ENCODE results near the gene ENTPD5. TPM values are rescaled to one million over a fixed set of nuclear protein-coding genes. Genes with fewer than 3 reads are reported as not detected.
A peak's percentile ranks its signal among the peaks of the same experiment; 100 is the strongest.

ENTPD5 gene
- total and polyA plus RNA-seq, 12 donors = 3.8 to 10.0 (median 7.9) TPM

GRCh38 chr14:73944432-73945158 lies 74.5 kb downstream of the ENTPD5 start:
- no peaks in the 10 kb centered on the region for H3K27me3 ChIP-seq
- WGBS, 2 donors = 89% methylated on average over 17 of the region's 17 CpGs
- ATAC-seq (peak in 2 of 8 donors; percentile 26 to 31), DNase-seq (no peak)
- peaks cover 0 to 34% (median 4%) of the 10 kb centered on the region in 9 donors for H3K4me1 ChIP-seq
- no peaks in the 10 kb centered on the region for H3K9me3 ChIP-seq
- no peak overlapping the region for H3K4me3 ChIP-seq
- TF ChIP-seq CTCF (IDR thresholded peaks at IDR 0.05) = no peak
- intact Hi-C loops (cut with DNase I) = no loop called here
- peaks cover 0 to 71% (median 18%) of the 10 kb centered on the region in 9 donors for H3K36me3 ChIP-seq
- H3K27ac ChIP-seq = peak overlapping the region in 1 of 10 donors; percentile 50

- Histone ChIP-seq H3K4me1 (peaks cover 0 to 28% (median 0%) of the 10 kb centered on the region in 9 donors), H3K27ac (peak overlapping the region in 1 of 10 donors; percentile 67), H3K27me3 (no peaks in the 10 kb centered on the region), H3K36me3 (peaks cover 0 to 83% (median 18%) of the 10 kb centered on the region in 9 donors), H3K9me3 (no peaks in the 10 kb centered on the region), H3K4me3 (no peak overlapping the region)
- intact Hi-C loops (cut with DNase I) = no loop called here
- ATAC-seq (peak in 5 of 8 donors; percentile 45 to 71 (median 51)), DNase-seq (no peak)
- TF ChIP-seq CTCF (IDR thresholded peaks at IDR 0.05) = no peak
- WGBS, 2 donors = 58 to 71% methylated on average over 4 of the region's 4 CpGs
Observed at GRCh38 chr14:73943083-73943482, 76.0 kb downstream of the ENTPD5 start.

GRCh38 chr14:73942180-73942579 lies 76.9 kb downstream of the ENTPD5 start:
- ATAC-seq (no peak), DNase-seq (no peak)
- Histone ChIP-seq H3K4me1 (peaks cover 0 to 28% (median 0%) of the 10 kb centered on the region in 9 donors), H3K27me3 (no peaks in the 10 kb centered on the region), H3K4me3 (no peak overlapping the region), H3K9me3 (no peaks in the 10 kb centered on the region), H3K36me3 (peaks cover 0 to 92% (median 21%) of the 10 kb centered on the region in 9 donors), H3K27ac (peak overlapping the region in 1 of 10 donors; percentile 56)
- intact Hi-C loops (cut with DNase I) = no loop called here
- 89% methylated on average over 7 of the region's 7 CpGs for WGBS, 2 donors
- TF ChIP-seq CTCF (IDR thresholded peaks at IDR 0.05) = no peak

- DNase-seq (no peak), ATAC-seq (peak in 1 of 8 donors; percentile 50)
- Histone ChIP-seq H3K4me1 (peaks cover 0 to 3% (median 0%) of the 10 kb centered on the region in 9 donors), H3K27me3 (no peaks in the 10 kb centered on the region), H3K4me3 (no peak overlapping the region), H3K9me3 (no peaks in the 10 kb centered on the region), H3K27ac (no peak overlapping the region), H3K36me3 (peaks cover 0 to 98% (median 37%) of the 10 kb centered on the region in 9 donors)
- WGBS, 2 donors = 91 to 94% methylated on average over 2 of the region's 2 CpGs
- intact Hi-C loops (cut with DNase I) = no loop called here
- no peak for TF ChIP-seq CTCF (IDR thresholded peaks at IDR 0.05)
Observed at GRCh38 chr14:73937012-73937411, 82.1 kb downstream of the ENTPD5 start.

All from heart right ventricle (tissue), 16 donors.